HG03196 (cell line): ENCODE results near the gene LRBA.

Source experiments
- ATAC-seq: cut with Tn5 transposase; IDR thresholded peaks from one replicate; pipeline ENCODE4 v1.9.1; 2021; ENCODE audit not compliant: unreplicated experiment

Gene LRBA

DNA sequence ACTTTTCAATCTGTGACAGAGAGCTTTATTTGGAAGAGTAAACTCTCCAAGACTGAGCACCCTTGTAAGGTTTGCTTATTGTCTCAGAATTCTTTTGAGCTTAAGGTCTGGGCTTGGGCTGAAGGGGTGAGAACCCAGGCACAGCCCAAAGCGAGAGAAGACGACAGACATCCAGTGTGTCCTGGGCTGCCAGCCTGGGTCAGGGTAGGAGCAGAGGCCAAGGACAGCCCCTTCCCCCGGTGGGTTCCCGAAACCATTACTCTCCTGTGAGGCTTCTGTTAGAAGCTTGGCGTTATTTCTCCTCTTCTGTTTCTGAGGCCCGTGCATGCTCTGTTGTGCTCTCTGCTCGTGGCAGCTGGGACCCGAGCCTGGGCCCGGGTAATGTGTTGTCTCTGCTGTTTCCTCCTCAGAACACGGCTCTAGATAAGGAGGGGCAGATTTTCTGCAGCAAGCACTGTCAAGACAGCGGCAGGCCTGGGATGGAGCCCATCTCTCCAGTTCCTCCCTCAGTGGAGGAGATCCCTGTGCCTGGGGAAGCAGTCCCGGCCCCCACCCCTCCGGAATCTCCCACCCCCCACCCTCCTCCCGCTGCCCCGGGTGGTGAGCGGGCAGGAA, 759.4 kb downstream of the LRBA start:
- no peak for ATAC-seq

DNA sequence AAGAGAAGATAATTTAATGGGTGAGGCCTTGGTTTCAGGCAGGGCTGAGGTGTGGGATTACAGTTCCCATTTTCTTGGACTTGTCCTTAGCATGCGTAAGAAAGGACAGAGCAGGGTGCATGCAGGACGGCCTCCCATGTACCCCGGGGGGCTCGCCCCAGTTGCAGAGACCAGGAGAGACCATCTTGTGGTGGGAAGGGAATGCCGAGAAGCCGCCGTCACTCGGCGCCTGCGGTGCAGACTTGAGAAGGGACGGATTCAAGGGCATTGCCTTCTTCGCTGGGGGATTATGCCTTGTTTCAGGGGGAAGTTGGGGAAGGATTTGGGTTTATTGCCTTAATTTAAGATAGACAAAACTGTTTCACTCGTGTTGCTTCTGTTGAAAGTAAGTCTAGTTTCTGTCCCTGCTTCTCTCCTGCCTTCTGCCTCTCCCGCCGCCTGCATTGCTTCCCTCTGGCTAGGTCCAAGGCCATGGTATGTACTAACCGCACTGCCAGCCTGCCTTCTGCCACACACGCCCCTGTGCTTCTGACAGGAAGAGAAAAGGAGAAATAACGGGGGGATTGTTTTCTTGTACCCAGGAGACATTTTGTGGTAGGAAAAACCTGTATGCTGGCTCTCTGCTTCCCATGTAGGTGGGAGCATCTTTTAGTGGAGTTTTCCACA, 761.0 kb downstream of the LRBA start:
- no peak for ATAC-seq

DNA sequence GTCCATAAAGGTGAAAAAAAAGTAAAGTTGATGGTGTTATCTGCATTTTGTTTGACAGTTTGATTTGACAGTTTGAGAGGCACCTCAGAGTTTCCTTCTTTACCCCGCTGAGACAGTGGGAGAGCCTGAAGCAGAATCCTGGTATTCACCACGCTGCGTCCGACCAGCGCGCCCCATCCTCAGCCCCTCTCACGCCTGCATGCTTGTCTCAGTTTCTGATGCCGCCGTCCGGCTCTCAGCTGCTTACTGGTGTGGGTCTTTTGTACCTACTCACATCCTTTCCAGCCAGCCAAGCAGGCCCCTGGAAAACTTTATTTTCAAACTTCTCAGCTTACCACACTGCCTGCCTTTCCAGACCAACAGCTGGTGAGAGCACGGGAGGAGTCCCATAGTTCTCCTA, 761.7 kb downstream of the LRBA start:
- ATAC-seq: no peak

DNA sequence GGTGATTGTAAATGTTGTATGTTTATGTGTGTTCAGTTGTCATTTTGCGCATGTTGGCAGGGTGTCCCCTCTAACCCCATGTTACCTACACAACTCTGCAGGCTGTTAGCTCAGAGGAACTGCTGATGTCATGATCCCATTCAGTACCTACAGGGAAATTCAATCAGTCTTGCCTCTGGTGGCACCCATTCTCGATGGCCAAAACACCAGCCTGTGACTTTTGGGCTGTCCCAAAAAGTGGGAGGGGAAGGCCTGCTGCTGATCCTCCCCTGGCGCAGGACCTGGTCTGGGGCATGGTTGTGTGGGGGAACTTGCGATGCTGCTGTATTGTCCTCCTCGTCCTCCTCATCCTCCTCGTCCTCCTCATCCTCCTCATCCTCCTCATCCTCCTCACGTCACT, 762.3 kb downstream of the LRBA start:
- ATAC-seq: no peak

DNA sequence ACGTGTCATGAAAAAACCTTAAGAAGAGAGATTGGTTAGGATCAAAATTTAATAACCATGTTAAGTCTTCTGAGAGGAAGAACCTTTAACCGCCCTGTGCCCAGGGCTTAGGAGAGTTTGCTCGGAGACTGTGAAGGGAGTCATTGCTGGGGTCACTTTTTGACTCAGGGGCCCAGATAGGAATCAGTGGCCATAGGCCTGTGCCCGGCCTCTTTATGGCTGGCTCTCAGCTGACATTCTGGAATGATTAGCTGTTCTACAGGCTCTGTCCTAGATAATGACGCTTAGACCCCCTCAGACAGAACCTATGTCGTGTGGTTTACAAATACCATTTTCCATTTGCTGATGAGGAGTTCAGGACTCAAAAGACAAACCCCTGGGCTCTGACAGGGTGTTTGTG, 762.8 kb downstream of the LRBA start:
- no peak for ATAC-seq

DNA sequence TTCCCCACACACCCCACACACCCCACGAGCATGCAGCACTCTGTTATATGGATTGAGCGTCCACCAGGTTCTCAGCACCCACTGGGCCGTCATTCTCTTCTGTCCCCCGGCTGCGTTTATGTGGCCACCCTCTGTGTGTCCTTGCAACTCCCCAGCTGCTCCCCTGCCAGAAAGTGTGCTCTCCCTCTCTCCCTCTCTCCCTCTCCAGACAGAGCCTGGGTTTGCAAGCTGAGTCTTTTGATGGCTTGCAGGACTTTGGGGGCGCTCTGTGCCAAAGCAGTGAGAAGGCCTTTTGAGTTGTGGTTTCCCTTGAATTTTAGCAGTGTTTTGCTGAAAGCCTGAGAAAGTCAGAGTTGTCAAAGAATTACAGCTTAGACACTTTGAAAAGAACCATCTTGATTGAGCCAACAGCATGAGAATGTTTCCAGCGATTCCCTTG, 763.3 kb downstream of the LRBA start:
- ATAC-seq: no peak

DNA sequence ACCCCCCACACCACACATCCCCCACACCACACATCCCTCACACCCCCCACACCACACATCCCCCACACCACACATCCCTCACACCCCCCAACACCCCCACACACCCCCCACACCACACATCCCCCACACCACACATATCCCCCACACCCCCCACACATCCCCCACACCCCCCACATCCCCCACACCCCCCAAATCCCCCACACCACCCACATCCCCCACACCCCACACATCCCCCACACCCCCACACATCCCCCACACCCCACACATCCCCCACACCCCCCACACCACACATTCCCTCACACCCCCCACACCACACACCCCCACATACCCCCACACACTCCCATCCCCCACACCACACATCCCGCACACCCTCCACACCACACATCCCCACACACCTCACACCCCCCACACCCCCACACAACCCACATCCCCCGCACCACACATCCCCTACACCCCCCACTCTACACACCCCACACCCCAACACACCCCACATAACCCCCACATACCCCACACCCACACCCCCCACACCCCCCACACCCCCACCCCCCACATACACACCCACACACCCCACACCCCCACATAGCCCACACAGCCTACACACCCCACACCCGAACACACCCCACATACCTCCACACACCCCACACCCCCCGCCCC, 764.0 kb downstream of the LRBA start:
- no peak for ATAC-seq

DNA sequence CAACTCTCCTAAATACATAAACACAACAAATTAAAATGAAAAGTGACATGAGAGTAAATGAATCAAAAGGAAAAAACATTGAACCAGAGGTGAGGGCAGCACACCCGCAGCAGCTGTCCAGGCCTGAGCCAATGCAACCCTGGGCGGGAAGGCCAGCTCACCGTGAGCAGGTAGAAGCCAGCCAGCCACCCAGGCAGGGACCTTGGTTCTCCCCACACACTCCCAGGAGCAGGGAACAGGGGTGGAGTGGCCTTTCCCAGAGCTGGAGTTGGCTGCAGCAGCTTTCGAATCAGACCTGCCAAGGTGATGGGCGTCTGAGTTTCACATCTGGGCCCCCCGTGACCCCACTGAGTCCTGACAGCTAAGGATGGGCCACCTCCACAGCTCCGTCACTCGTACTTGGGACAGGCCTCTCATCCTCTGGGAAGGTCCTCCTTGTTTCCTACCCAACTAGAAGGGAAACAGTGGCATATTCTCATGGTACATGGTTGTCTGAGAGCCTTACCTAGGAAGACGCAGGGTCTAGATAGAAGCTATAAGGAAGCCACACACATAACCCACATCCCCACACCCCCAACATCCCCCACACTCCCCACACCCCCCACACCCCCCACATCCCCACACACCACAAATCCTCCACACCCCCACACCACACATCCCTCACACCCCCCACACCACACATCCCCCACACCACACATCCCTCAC, 764.6 kb downstream of the LRBA start:
- no peak for ATAC-seq

DNA sequence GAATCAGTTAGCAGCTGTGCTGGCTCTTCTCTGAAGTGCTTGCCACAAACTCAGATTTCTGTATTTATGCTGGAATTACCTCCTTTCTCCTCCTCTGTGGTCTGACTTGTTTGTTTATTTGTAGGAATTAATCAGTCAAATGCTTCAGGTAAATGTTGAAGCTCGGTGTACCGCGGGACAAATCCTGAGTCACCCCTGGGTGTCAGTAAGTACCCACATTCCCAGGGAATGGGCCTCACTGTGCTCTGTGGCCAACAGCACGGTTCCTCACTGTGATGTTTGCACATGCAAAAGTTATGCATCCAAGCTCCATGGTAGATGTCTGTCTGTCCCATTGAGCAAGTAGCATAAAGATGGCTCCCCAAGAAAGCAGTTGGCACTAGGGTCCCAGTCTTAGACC, 766.9 kb downstream of the LRBA start:
- ATAC-seq: no peak

DNA sequence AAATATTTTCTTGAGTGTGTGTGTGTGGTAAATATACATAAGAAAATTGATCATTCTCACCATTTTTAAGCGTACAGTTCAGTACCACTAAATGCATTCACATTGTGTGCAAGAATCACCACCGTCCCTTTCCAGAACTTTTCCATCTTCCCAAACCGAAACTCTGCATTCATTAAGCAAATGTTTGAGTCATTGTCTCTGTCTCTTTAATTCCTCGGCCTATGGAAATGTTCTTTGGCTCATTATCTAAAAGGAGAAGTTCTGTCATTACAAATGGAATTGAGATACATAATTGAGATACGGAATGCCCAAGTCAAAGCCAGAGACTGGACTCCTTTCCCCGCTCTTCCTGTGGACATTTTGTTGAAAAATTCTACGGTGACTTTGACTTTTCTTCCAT, 767.9 kb downstream of the LRBA start:
- ATAC-seq: no peak

DNA sequence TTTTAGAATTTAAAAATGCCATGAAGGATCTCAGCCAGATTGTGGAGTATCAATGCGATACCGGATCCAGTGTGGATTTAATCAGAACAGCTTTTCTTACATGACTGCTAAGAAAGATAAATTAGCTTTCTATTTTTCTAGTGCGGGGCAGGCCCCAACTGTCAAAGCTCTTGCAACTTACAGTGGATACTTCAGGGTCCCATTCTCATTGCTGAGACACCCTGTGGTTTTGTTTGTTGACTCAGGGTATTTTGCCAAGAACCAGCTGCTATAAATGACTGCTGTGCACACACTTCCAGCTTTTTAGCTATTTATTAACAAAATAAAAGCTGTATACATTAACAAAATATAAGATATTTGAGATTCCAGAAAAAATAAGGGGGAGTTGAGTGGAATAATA, 770.5 kb downstream of the LRBA start:
- no peak for ATAC-seq

DNA sequence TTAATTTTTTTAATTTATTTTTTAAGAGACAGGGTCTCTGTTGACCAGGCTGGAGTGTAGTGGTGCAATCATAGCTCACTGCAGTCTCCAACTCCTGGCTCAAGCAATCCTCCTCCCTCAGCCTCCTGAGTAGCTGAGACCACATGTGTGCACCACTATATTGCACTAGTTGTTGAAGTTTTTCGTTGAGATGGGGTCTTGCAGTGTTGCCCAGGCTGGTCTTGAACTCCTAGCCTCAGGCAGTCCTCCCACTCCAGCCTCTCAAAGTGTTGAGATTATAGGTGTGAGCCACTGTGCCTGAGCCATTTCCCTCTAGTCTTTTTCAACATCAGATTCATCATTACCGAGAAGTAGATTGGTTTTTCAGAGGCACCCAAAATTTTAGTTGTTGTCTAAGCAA, 771.2 kb downstream of the LRBA start:
- ATAC-seq: no peak

DNA sequence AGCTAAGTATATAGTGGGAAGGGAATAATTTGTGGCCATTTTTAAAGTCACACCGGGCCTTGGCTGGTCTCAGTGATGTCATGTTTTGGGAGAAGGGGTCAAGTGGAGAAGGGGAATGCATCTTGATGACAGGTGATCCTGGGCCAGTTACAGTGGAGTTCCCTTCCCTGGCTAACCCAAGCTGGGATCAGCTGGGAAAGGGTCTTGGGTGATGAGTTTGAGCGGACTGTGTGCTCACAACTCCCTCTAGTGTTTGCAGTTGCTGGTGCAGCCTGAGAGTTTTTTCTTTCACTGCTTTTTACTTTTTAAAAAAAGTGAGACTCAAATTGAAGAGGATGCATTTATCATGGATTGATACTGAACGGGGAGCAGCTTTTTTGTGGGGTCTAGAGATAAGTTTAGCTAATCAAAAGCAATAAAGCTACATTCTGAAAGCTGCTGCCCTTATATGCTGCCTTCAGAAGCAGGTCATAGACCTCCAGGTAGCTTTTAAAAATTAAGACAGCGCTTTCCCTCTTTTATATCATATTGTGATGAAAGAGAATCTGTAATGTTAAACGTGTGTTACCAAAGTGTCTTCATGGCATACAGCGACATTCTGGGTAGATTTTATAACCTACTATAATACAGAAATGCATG, 772.1 kb downstream of the LRBA start:
- no peak for ATAC-seq

DNA sequence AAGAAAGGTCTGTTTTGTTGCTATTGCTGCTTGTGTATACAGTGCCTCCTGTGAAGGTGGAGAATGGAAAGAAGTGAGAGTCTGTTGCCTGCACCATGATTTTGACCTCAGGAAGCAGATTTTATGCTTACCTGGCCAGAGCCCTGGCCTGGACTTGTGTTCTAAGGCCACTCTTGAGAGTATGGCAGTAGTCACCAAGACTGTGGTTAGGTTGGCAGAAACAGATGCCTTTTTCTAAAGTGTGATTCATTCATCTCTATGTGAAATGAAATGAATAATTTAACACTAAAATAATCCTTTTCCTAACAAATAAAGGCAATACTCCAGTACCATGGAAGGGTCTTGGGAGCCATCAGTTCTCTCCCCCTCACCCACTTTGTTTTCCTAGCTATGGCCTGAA, 775.1 kb downstream of the LRBA start:
- ATAC-seq: no peak

DNA sequence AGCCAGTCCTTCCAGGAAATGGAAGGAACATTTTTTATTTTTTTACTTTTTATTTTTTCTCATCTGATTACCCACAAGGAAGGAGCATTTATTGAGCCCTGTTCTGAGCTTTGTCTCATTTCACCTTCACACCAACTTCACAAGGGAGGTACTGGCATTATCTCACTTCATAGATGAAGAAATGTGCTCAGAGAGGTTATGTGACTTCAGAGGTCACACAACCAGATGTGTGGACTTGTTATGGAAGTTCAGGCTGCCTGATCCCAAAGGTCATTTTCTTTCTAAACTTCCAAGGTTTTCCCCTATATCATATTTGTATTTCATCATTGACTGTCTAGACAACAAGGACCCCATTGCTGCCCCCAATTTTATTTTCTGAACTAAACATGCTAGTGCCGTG, 776.5 kb downstream of the LRBA start:
- no peak for ATAC-seq

DNA sequence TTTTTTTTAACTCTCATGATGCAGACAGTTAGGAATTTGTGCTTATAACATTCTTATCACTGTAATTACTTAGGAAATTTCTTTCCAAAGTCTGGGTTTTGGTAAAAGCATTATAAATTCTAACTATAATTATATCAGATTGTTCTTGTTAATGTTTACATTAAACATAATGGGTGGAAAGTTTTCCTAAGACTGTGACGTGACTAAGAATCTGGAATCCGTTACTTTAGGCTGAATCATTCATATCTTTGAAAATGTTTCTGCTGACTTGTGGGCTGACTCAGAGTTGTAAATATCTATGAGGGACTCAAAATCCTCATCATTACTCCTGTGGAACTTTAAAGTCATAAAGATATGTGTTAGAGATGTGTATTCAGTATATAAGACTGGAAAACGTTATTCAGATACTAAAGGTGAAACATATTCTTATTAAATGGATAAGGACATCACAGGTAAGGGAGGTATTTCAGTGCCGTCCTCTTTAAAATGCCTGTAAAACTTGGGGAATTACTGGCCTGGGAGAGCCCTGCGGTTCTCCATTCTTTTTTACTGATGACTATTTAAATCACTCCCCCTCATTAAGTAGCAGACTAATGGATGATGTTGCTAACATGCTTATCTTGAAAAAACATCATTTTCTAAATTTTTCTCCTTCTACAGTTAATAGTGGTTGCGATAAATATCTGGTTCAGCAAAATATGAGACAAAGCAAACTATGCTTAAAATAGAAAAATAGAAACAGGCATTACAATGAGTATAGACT, 777.8 kb downstream of the LRBA start:
- ATAC-seq: no peak

DNA sequence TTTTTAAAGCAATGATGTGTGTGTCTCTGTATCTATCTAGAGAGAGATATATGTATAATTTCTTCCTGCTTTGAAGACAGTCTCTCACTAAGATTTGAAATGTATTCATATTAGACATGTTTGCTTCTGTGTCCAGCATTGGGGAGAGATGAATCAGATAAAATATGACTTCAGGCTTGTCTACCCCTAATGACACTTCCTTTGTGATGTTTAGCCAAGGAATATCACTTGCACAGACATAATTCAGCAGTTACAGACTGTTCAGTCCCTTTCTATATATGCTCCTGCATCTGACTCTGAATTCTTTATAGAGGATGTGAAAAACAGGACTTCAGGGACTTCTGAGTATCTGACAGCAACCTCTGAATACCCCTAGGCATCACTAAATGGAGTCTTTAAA, 778.5 kb downstream of the LRBA start:
- ATAC-seq: no peak

DNA sequence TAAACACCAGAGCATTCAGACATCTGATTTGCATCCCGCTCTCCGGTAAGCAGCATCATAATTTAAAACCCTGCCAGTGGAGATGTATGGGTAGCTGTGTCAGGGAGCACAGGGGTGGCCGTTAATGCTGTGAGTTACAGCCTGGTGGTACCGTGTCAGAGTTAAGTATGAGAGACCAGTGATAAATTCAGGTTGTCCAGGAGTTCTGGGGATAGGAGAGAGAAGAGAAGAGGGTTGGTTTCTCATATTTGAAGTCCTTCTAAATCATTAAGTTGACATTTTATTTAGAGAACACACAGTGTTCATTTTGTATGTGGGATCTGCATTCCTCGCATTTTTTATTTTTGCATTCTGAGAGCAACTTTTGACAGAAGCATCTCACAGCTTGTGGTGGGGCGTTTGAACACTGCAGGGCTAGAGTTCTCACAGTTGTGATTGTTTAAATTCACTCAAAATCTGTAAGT, 779.2 kb downstream of the LRBA start:
- ATAC-seq: no peak

DNA sequence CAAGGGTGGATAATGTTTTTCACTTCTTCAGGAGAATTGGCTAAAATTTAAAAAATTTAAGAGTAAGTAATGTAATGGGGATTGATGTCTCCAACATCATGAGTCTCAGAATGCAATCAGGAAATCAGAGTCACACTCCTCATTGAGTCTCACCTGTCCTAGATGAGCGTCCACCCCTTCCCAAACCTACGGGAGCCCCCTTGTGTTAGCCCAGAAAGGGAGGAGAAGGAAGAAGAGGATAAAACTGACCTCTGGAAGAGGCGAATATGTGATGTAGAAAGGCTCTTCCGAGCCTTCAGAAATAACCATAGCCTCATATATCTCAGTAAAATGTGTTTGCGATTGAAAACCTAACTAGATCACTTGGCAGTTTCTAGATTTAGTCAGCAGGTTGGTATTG, 779.8 kb downstream of the LRBA start:
- no peak for ATAC-seq

DNA sequence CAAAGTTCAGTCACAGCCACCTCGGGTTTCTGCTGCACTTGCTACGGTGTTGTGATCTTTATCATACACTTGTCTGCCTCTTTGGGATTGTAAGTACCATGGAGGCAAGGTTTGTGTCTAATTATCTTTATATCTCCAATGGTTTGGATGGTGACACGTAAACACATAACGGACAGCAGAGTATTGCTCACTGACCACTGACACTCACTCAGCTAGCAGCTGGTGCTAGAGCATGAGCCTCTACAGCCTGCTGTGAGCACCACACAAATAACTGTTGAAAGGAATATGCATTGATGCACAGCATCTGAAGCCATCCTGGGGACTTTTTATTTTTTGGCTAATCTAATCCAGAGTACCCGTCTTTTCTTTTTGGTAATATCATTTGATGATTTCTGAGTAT, 780.8 kb downstream of the LRBA start:
- no peak for ATAC-seq

DNA sequence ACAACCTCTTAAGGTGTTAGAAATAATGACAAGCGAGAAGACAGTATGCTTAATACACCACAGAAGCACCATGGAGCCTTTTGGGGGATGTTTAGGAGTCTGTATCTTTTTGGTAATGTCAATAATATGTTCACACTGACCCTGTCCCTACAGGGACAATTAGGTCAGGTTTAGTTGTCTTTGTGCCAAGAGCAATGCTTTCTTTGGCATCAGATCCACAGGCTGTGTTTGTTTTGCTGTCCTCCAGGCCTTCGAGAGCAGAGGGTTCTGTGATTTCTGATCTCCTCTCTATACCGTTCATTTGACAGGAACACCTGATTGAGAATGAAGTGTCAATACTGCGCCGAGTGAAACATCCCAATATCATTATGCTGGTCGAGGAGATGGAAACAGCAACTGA, 783.1 kb downstream of the LRBA start:
- no peak for ATAC-seq
